Epithelial cell of proximal tubule (primary cell): Measurements from ENCODE around the gene TMEM185B. TPM values are rescaled to one million over a fixed set of nuclear protein-coding genes. Genes with fewer than 3 reads are reported as not detected.

Source experiments
- DNase-seq: peaks from one replicate; pipeline ENCODE4 v3.0.0-alpha.2; 2011; ENCODE audit warnings: low read depth
- H3K4me3 ChIP-seq: 2 replicates; pipeline ENCODE4 v1.5.1; 2011; ENCODE audit warnings: low read depth, mild to moderate bottlenecking, low read length
- total RNA-seq: library from RNA; depleted of rRNA; stranded (reverse); fragments of >200 nt; gene quantifications from 2 replicates; pipeline ENCODE4 v1.2.3, GENCODE V29; 2015
- TF ChIP-seq, protein P1 (sequence below): conservative IDR thresholded peaks from 2 replicates; pipeline ENCODE4 v1.5.1; 2012; ENCODE audit warnings: low read depth, mild to moderate bottlenecking, low read length

The TMEM185B gene
- total RNA-seq, 1 donor from 2014 or later = 32.6 TPM

DNA sequence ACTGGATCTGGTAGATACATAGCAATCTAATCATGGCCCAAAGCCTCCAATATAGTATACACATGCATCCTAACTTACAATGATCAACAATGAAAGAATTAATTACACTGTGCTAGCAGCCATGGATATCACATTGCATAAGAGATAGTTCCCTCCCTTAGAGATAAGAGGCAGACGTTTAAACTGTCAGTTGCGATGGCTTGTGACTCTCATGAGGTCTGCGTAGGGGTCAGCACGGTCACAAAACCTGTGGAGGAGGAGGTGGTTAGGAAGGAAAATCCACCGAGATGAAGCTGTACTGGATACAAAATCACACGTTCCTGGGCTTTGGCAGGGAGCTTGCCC, 28.7 kb upstream of the TMEM185B start:
- H3K4me3 ChIP-seq = peak overlapping the region; percentile 91
- TF ChIP-seq, protein P1, sequence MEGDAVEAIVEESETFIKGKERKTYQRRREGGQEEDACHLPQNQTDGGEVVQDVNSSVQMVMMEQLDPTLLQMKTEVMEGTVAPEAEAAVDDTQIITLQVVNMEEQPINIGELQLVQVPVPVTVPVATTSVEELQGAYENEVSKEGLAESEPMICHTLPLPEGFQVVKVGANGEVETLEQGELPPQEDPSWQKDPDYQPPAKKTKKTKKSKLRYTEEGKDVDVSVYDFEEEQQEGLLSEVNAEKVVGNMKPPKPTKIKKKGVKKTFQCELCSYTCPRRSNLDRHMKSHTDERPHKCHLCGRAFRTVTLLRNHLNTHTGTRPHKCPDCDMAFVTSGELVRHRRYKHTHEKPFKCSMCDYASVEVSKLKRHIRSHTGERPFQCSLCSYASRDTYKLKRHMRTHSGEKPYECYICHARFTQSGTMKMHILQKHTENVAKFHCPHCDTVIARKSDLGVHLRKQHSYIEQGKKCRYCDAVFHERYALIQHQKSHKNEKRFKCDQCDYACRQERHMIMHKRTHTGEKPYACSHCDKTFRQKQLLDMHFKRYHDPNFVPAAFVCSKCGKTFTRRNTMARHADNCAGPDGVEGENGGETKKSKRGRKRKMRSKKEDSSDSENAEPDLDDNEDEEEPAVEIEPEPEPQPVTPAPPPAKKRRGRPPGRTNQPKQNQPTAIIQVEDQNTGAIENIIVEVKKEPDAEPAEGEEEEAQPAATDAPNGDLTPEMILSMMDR = no peak

DNA sequence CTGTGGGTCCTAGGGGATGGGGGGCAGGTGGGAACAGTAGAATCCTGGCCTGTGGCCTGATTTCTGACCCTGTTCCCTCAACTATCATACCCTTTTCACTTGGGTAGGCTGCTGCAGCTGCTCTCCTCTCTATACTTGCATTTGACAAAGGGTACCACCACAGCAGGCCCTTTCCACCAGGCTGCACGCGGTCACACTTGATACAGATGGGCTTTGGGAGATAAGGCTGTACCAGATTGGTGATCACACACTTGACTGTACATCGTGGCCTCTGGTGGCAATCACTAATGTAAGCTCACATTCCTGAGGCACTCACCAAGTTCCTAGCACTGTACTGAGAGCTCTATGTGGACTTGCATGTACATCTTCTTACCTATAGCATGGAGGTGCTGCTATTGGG, 27.9 kb upstream of the TMEM185B start:
- TF ChIP-seq, protein P1 = no peak
- DNase-seq = no peak
- H3K4me3 ChIP-seq = no peak overlapping the region

More for the DNA sequence above, 28.7 kb upstream of the TMEM185B start:
- DNase-seq = no peak

DNA sequence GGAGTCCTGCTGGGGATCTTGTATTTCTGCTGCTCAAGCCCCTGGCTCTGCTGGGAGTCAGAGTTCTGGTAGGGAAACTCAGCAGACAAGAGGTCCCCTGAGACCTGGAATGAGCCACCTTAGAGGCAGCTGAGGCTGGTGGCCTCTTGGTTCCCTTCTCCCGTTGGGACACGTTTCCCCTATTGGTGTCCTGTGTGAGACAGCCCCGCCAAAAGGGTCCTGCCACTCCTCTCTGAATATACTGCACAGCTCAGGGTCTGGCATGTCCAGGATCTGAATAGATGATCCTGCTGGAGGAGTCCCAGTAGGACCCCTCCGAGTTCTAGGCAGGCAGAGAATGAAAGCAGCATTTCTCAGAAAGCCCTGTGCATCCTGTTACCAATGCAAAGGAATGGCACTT, 27.4 kb upstream of the TMEM185B start:
- no peak for DNase-seq
- no peak overlapping the region for H3K4me3 ChIP-seq
- TF ChIP-seq, protein P1 = no peak

DNA sequence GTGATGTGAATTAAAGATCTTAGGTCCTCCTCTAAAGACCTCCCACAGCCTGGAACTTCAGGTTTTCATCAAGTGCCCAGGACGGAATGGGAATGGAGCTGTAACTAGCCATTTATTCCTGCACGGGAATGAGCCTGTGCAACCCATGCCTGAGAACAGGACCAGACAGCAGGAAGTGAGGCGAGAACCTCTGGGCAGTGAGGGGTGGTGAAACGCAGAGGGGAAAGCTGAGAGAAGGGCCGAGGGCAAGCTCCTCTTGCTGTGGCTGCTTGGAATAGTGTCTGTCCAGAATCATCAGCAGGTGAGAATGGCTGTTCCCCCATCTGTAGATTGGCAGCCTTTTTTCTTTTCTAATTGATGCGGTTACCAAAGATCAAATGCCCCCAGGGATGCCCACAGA, 24.7 kb upstream of the TMEM185B start:
- no peak for DNase-seq
- H3K4me3 ChIP-seq = no peak overlapping the region
- TF ChIP-seq, protein P1 = no peak

DNA sequence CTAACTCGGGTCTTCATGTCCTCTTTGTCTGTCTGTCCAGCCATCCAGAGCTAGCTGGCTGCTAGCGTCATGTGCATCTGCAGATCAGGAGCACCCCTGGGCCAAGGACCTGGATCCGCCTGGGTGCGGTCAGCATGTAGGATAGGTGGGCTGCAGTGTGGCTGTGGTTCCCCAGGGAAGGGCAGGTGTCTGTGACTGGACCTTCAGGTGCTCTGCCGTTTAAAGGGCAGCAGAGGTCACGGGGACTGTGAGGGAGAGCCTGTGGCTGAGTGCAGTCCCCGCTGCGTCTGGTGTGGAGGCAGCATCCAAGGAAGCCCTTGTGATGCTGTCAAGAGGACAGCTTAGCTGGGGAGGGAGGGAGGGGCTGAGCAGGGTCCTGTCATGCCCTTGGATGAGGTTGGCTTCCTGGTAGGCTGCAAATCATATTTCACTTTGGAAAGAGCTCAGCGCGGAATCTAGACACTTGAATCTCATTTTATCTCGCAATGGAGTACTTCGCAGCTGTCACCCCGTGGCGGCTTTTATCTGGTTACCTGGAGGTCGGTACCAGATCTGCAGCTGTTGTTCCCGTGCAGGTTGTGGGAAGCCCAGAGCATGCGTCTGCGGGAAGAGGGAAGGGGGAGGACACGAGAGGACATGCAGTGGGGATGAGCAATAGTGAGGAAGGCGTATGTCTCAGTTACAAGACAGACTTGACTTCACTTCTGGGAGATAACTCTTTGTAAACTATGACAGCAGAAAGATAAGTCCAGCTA, 23.5 kb upstream of the TMEM185B start:
- H3K4me3 ChIP-seq = no peak overlapping the region
- TF ChIP-seq, protein P1 = no peak
- no peak for DNase-seq

DNA sequence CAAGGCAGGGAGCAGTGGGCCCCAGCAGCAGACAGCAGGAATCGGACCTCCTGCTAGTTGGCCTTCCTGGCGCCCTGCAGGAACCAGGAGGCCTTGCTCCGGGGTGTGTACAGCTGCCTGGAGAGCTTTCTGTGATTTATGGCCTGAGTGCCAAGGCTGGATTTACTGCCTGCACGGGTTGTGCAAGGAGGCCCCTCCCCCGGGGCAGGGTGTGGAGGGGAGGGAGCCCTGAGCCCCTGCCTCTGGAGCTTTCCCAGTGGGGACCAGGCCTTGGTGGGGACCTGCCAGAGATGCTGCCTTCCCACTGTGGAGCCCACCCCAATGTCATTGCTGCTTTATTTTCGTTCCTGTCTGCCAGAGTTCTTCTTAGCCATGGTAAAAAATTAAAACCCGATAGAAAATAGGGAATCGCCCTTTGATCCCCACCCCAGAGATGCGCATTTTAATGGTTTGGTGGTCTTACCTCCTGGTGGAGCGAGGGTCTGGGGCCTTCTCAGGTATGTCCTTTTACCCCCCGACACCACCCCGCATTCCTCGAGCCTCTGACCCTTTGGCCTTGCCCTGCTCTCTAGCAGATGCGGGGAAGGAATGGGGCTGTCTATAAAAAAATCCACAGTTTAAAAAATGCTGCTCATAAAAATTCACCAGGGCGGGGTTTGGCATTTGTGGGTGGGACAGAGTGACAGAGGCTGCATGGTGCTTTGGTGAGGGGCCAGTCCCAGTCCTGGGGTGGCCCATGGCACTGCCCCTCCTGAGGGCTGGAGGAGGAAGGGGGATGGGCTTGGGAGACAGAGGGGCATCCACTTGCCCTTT, 22.5 kb upstream of the TMEM185B start:
- TF ChIP-seq, protein P1 = no peak
- H3K4me3 ChIP-seq = no peak overlapping the region
- DNase-seq = no peak
